HepG2 (cell line): ENCODE data around the gene NELFCD. TPM values are rescaled to one million over a fixed set of nuclear protein-coding genes. Genes with fewer than 3 reads are reported as not detected.
A peak's percentile ranks its signal among the peaks of the same experiment; 100 is the strongest.

Source experiments
- FOXC1 ChIP-seq: sonication (generic); formaldehyde crosslinking; IDR thresholded peaks from 2 replicates; pipeline ENCODE4 v1.8.0; 2022; ENCODE audit warnings: mild to moderate bottlenecking, missing genetic modification reagents, borderline replicate concordance
- HMGA1 ChIP-seq: sonication (generic); formaldehyde crosslinking; conservative IDR thresholded peaks from 2 replicates; pipeline ENCODE4 v1.4.0; 2020; ENCODE audit warnings: missing genetic modification reagents
- IRF2 ChIP-seq: IDR thresholded peaks from 2 replicates; pipeline ENCODE4 v1.6.1; 2018; ENCODE audit warnings: missing genetic modification reagents, missing compliant biosample characterization
- MTA1 ChIP-seq: sonication (generic); formaldehyde crosslinking; IDR thresholded peaks from 2 replicates; pipeline ENCODE4 v1.4.0; 2020; ENCODE audit warnings: missing genetic modification reagents, mild to moderate bottlenecking, borderline replicate concordance
- NFAT5 ChIP-seq: sonication (generic); formaldehyde crosslinking; IDR thresholded peaks from 2 replicates; pipeline ENCODE4 v1.4.0; 2020; ENCODE audit warnings: missing genetic modification reagents
- PRPF4 ChIP-seq: fragments of 200-400 bp; formaldehyde crosslinking; IDR thresholded peaks from 2 replicates; pipeline ENCODE4 v1.6.1; 2016; ENCODE audit warnings: low read length, low read depth; ENCODE audit not compliant: poor library complexity, severe bottlenecking
- RARG ChIP-seq: sonication (generic); formaldehyde crosslinking; IDR thresholded peaks from 2 replicates; pipeline ENCODE4 v1.4.0; 2020; ENCODE audit warnings: low read depth, mild to moderate bottlenecking, missing genetic modification reagents
- SALL2 ChIP-seq: sonication (generic); formaldehyde crosslinking; IDR thresholded peaks from 2 replicates; pipeline ENCODE4 v1.8.1; 2023; ENCODE audit warnings: mild to moderate bottlenecking, missing genetic modification reagents, inconsistent platforms
- TBL1XR1 ChIP-seq: fragments of 150-350 bp; IDR thresholded peaks from 2 replicates; pipeline ENCODE4 v1.6.1; 2014; ENCODE audit warnings: borderline replicate concordance, low read length; ENCODE audit not compliant: partially characterized antibody
- TCF7L2 ChIP-seq: IDR thresholded peaks from 2 replicates; pipeline ENCODE4 v1.6.1; 2011; ENCODE audit warnings: mild to moderate bottlenecking, low read depth, low read length, moderate library complexity
- THAP11 ChIP-seq: IDR thresholded peaks from 2 replicates; pipeline ENCODE4 v1.6.1; 2016; ENCODE audit warnings: missing biosample characterization, missing genetic modification reagents
- YEATS4 ChIP-seq: sonication (generic); formaldehyde crosslinking; IDR thresholded peaks from 2 replicates; pipeline ENCODE4 v1.4.0; 2020; ENCODE audit warnings: missing genetic modification reagents, borderline replicate concordance
- ZMYM4 ChIP-seq: sonication (generic); formaldehyde crosslinking; IDR thresholded peaks from 2 replicates; pipeline ENCODE4 v1.8.1; 2023; ENCODE audit warnings: mild to moderate bottlenecking, missing genetic modification reagents
- ZNF558 ChIP-seq: sonication (generic); formaldehyde crosslinking; IDR thresholded peaks from 2 replicates; pipeline ENCODE4 v1.9.0; 2022; ENCODE audit warnings: mild to moderate bottlenecking, missing genetic modification reagents, borderline replicate concordance
- ZNF792 ChIP-seq: IDR thresholded peaks from 2 replicates; pipeline ENCODE4 v1.6.1; 2016
- ZNF883 ChIP-seq: sonication (generic); formaldehyde crosslinking; IDR thresholded peaks from 2 replicates; pipeline ENCODE4 v1.5.1; 2020; ENCODE audit warnings: mild to moderate bottlenecking, missing genetic modification reagents; ENCODE audit errors: not compliant biosample characterization
- ZSCAN22 ChIP-seq: sonication (generic); formaldehyde crosslinking; IDR thresholded peaks from 2 replicates; pipeline ENCODE4 v1.4.0; 2020; ENCODE audit warnings: mild to moderate bottlenecking, missing genetic modification reagents
- polyA plus RNA-seq, 8 experiments: library from polyadenylated mRNA; depleted of rRNA in 3 of 8; stranded (reverse) in 7 of 8; unstranded in 1 of 8; fragments of >200 nt; fragmentation: Illumina TruSeq in 4 of 8; extraction: Trizol in 4 of 8; gene quantifications; 2 replicates each; pipeline versions ENCODE4 v1.2.1 to v1.2.3, GENCODE V29; 2011 to 2016; ENCODE audit warnings: low read depth in 4 of 8, missing spikeins in 1 of 8, mixed read lengths in 1 of 8; ENCODE audit not compliant: insufficient read depth in 1 of 8
- total RNA-seq, 5 experiments: library from RNA; depleted of rRNA; stranded (reverse); fragments of >200 nt; fragmentation: Illumina TruSeq; extraction: Trizol; gene quantifications; 2 replicates each; pipeline ENCODE4 v1.2.3, GENCODE V29; 2016; ENCODE audit warnings: low read depth in 1 of 5
- TF ChIP-seq, protein P1 (sequence below): sonication (generic); formaldehyde crosslinking; IDR thresholded peaks from 2 replicates; pipeline ENCODE4 v1.4.0; 2020; ENCODE audit warnings: missing genetic modification reagents
- TF ChIP-seq, protein P2 (sequence below): sonication (generic); formaldehyde crosslinking; IDR thresholded peaks from 2 replicates; pipeline ENCODE4 v1.5.0; 2020; ENCODE audit warnings: missing genetic modification reagents, mild to moderate bottlenecking, borderline replicate concordance

Gene NELFCD
- total and polyA plus RNA-seq, 2 of the 13 experiments (the other 11 are each of a cell fraction or from before 2014, with no cell fraction given): 159 to 203 TPM

GRCh38 chr20:58981628-58982364, 740 bp downstream of the NELFCD start (continued):
- TF ChIP-seq, protein P1, sequence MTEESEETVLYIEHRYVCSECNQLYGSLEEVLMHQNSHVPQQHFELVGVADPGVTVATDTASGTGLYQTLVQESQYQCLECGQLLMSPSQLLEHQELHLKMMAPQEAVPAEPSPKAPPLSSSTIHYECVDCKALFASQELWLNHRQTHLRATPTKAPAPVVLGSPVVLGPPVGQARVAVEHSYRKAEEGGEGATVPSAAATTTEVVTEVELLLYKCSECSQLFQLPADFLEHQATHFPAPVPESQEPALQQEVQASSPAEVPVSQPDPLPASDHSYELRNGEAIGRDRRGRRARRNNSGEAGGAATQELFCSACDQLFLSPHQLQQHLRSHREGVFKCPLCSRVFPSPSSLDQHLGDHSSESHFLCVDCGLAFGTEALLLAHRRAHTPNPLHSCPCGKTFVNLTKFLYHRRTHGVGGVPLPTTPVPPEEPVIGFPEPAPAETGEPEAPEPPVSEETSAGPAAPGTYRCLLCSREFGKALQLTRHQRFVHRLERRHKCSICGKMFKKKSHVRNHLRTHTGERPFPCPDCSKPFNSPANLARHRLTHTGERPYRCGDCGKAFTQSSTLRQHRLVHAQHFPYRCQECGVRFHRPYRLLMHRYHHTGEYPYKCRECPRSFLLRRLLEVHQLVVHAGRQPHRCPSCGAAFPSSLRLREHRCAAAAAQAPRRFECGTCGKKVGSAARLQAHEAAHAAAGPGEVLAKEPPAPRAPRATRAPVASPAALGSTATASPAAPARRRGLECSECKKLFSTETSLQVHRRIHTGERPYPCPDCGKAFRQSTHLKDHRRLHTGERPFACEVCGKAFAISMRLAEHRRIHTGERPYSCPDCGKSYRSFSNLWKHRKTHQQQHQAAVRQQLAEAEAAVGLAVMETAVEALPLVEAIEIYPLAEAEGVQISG (CRISPR knock-in tag): no peak
- TF ChIP-seq ZNF792 (CRISPR knock-in tag): no peak
- no peak for TF ChIP-seq PRPF4
- TF ChIP-seq FOXC1 (CRISPR knock-in tag): peak; percentile 53; the same call in 1 of the 2 replicates
- peak; percentile 38; the same call in 1 of the 2 replicates for TF ChIP-seq ZMYM4 (CRISPR knock-in tag)
- no peak for TF ChIP-seq THAP11 (CRISPR knock-in tag)
- no peak for TF ChIP-seq TCF7L2
- TF ChIP-seq YEATS4: peak; percentile 45; the same call in 1 of the 2 replicates
- TF ChIP-seq NFAT5: no peak
- no peak for TF ChIP-seq TBL1XR1
- no peak for TF ChIP-seq ZNF883 (CRISPR knock-in tag)
- TF ChIP-seq HMGA1 (CRISPR knock-in tag): no peak
- TF ChIP-seq IRF2 (CRISPR knock-in tag): no peak
- TF ChIP-seq RARG (CRISPR knock-in tag): no peak
- TF ChIP-seq, protein P2, sequence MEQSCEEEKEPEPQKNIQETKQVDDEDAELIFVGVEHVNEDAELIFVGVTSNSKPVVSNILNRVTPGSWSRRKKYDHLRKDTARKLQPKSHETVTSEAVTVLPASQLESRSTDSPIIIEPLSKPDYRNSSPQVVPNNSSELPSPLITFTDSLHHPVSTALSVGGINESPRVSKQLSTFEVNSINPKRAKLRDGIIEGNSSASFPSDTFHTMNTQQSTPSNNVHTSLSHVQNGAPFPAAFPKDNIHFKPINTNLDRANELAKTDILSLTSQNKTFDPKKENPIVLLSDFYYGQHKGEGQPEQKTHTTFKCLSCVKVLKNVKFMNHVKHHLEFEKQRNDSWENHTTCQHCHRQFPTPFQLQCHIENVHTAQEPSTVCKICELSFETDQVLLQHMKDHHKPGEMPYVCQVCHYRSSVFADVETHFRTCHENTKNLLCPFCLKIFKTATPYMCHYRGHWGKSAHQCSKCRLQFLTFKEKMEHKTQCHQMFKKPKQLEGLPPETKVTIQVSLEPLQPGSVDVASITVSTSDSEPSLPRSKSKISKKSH (CRISPR knock-in tag): no peak
- TF ChIP-seq SALL2 (CRISPR knock-in tag): no peak
- TF ChIP-seq ZNF558 (CRISPR knock-in tag): no peak
- no peak for TF ChIP-seq MTA1
- no peak for TF ChIP-seq ZSCAN22 (CRISPR knock-in tag)
